ENCODE results near the gene GPR132.

The GPR132 gene

GRCh38 chr14:105015242-105015641 lies 50.0 kb downstream of the GPR132 start:
- no peak for DNase-seq

DNA sequence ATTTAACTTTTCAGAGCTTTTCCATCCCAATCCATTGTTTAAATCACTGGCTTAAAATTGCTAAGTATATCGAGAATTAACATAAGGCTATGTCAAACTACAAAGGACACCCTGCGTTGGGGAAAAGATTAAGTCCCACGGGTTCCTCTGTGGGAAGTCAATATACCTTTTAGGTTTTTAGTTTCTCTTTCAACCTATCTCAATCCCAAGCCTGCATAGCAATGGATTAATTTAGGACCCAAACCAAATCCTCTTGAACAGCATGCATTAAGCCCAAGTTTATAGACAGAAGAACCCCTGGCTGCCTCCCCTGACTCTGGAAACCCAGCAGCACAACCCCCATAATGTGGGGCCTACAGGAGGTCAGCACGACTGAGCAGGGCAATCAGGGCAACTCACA lies 50.6 kb downstream of the GPR132 start:
- no peak for DNase-seq

- no peak for DNase-seq
Observed at GRCh38 chr14:105014032-105014431, 51.2 kb downstream of the GPR132 start.

DNA sequence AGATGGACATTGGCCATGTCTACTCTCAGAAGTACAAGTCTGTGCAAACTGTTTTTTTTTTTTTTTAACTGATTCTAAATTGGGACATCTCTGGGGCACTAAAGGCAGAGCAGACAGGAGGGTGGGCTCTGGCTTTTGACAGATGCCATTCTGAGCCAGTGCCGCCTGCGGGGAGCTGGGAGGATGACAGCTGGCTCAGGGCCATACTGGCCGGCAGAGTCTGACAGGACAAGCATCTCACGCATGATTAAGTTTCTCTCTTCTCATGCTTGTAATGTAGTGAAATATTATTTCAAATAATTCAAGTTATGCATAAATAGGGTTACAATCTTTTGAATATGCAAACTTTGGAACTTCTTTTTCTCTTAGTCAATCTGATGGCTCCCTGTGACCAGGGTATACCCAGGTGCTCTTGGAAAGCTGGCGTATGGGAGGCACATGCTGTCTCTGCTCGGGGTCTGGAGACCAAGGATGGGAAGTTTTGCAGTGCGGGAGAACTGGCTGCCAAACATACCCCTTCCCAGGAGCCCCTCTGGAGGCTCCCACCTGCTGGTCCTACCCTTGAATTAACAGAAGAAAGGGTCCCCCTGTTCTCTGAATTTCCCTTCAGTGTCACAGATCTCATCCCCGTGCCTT lies 52.0 kb downstream of the GPR132 start:
- DNase-seq, result no peak

DNA sequence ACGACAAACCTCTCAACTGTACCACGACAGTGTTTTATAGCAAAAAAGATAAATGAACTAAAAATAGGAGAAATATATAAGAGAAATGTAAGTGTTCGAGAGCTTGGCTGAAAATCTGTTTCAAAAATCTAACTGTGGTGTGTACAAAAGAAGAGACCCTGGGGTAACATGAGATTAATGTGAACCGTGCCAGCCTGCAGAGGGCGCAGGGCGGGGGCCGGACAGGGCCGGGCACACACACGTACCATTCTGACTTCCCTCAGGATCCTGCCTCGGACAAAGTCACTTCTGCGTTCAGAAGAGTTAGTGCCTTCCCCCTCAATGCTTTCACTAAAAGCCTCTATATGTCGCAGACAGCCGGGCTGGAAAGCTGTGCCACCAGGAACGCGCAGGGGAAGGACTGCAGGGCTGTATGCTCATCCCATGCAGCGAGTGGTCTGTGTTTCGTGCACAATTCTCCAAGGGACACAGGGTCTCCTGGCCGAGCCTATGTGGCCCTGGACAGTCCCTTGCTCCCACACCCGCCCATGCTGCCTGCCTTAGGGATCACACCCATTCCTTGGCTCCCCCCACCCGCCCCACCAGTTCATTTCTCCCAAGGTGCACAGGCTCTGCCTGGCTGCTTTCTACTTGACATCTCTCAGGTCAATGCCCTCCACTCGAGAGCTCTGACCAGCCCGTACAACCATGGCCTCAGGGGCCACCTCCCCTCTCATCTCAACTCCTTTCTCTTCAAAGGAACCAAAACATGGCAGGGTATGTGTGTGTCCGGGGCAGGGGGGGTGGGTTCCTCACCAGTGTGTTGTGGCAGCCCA lies 52.9 kb downstream of the GPR132 start:
- no peak for DNase-seq

GRCh38 chr14:105011312-105011990 lies 53.8 kb downstream of the GPR132 start:
- no peak for DNase-seq

DNA sequence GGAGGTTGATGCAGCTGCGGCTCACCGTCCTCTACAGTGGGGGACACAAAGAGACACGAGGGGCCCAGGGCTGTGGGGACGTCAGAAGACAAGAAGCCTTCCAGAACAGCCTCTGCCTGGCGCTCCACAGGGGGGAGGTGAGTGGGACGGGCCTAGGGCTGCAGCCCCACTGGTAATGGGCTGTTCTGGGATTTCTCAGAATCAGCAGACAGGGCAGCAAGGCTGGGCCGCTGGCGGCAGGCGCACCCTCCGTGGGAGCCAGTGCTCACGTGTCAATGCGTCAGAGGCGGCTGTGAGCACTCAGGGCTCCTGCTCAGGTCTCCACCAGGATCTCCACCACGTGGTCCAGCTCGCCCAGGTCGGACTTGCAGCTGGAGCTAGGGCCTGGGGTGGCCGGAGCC lies 54.3 kb downstream of the GPR132 start:
- no peak for DNase-seq

DNA sequence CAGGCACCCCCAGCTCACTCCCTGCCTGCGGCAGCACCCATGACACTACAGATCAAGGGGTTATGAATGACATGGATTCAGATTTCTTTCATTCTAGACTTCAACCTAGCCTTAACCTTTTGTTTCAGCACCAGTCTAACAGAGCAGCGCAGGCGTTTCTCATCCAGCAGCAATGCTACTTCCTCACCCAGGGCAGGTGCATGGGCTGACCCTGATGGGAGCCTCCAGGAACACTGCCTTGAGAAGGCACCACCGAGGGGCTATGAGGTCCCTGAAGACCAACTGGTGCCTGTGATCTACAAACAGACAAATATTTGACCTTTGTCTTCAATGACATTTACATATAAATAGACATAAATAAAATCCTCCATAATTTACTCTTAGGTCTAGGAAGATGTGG lies 55.1 kb downstream of the GPR132 start:
- no peak for DNase-seq

GRCh38 chr14:105007593-105008264 lies 57.5 kb downstream of the GPR132 start:
- DNase-seq, result no peak

DNA sequence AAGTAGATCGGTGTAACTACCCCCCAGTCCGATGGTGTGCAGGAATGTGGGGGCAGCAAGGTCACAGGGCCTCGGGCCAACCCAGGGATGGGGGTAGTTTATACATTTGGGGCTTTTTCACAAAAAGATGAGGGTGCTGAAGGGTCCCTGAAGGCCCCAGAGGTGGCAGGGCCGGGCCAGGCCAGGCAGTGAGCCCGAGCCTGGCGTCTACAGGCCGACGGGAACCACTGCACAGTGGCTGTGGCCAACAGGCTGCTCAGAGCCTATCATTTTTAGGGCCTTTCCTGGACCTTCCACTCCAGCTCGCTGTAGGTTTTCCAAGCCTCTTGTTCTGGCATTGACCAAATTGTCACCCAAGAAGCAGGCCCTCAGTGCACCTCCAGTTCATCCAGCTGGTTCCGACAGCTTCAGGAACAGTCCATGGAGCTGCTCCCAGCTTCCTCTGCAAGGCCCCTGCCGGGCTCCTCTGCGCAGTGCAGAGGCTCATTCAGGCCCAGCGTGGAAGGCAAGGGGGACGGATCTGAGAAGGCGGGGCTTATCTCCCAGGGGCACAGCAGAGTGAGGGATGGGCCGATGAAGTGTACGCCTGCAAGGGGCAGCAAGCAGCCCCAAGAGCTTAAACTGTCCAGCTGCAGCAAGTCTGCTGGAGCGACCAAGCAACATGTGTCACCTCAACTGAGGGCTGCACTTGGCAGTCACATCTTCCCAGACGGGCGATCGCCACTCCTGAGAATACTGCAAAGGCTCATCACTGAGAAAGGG lies 58.2 kb downstream of the GPR132 start:
- DNase-seq, result no peak

GRCh38 chr14:105005929-105006830 lies 59.0 kb downstream of the GPR132 start:
- no peak for DNase-seq

GRCh38 chr14:105005329-105005928 lies 59.8 kb downstream of the GPR132 start:
- no peak for DNase-seq
